HG03378 (cell line): Measurements from ENCODE around the gene TPD52L2.

Source experiments
- ATAC-seq: cut with Tn5 transposase; IDR thresholded peaks from one replicate; pipeline ENCODE4 v1.9.1; 2021; ENCODE audit warnings: mild to moderate bottlenecking, moderate library complexity; ENCODE audit not compliant: unreplicated experiment

Gene TPD52L2

GRCh38 chr20:63864978-63865640 lies at the start of gene TPD52L2:
Gene TPD52L2 (plus strand): TSS chr20:63865270. CDS start chr20:63865366, 96 bp downstream.
- peak; percentile 75 for ATAC-seq

GRCh38 chr20:63815615-63816253 lies 49.3 kb upstream of the TPD52L2 start:
- ATAC-seq = no peak

GRCh38 chr20:63819224-63819921 lies 45.7 kb upstream of the TPD52L2 start:
- no peak for ATAC-seq

GRCh38 chr20:63821811-63822210 lies 43.3 kb upstream of the TPD52L2 start:
- ATAC-seq = no peak

- no peak for ATAC-seq
Measured at GRCh38 chr20:63822276-63822696, 42.8 kb upstream of the TPD52L2 start.

- ATAC-seq = no peak
Measured at GRCh38 chr20:63823691-63824311, 41.3 kb upstream of the TPD52L2 start.

- no peak for ATAC-seq
Measured at GRCh38 chr20:63825331-63826118, 39.5 kb upstream of the TPD52L2 start.

- ATAC-seq = no peak
Measured at GRCh38 chr20:63826753-63827152, 38.3 kb upstream of the TPD52L2 start.

- ATAC-seq = no peak
Measured at GRCh38 chr20:63828124-63828523, 36.9 kb upstream of the TPD52L2 start.

- ATAC-seq = no peak
Measured at GRCh38 chr20:63828545-63828944, 36.5 kb upstream of the TPD52L2 start.

- ATAC-seq = no peak
Measured at GRCh38 chr20:63828951-63829350, 36.1 kb upstream of the TPD52L2 start.

- no peak for ATAC-seq
Measured at GRCh38 chr20:63829603-63829944, 35.5 kb upstream of the TPD52L2 start.

- no peak for ATAC-seq
Measured at GRCh38 chr20:63829945-63830835, 34.9 kb upstream of the TPD52L2 start.

GRCh38 chr20:63830841-63831588 lies 34.1 kb upstream of the TPD52L2 start, which contains the start of gene ZBTB46:
Gene ZBTB46 (minus strand): TSS chr20:63831264. CDS start chr20:63790757, 40,507 bp downstream.
- ATAC-seq = no peak

- ATAC-seq = no peak
Measured at GRCh38 chr20:63831646-63831992, 33.5 kb upstream of the TPD52L2 start.

GRCh38 chr20:63831993-63832686 lies 32.9 kb upstream of the TPD52L2 start:
- no peak for ATAC-seq

GRCh38 chr20:63833776-63834490 lies 31.1 kb upstream of the TPD52L2 start:
- ATAC-seq = no peak

GRCh38 chr20:63834491-63834880 lies 30.6 kb upstream of the TPD52L2 start:
- ATAC-seq = no peak
